ENCODE results near the gene DDR1.

DDR1 gene

DNA sequence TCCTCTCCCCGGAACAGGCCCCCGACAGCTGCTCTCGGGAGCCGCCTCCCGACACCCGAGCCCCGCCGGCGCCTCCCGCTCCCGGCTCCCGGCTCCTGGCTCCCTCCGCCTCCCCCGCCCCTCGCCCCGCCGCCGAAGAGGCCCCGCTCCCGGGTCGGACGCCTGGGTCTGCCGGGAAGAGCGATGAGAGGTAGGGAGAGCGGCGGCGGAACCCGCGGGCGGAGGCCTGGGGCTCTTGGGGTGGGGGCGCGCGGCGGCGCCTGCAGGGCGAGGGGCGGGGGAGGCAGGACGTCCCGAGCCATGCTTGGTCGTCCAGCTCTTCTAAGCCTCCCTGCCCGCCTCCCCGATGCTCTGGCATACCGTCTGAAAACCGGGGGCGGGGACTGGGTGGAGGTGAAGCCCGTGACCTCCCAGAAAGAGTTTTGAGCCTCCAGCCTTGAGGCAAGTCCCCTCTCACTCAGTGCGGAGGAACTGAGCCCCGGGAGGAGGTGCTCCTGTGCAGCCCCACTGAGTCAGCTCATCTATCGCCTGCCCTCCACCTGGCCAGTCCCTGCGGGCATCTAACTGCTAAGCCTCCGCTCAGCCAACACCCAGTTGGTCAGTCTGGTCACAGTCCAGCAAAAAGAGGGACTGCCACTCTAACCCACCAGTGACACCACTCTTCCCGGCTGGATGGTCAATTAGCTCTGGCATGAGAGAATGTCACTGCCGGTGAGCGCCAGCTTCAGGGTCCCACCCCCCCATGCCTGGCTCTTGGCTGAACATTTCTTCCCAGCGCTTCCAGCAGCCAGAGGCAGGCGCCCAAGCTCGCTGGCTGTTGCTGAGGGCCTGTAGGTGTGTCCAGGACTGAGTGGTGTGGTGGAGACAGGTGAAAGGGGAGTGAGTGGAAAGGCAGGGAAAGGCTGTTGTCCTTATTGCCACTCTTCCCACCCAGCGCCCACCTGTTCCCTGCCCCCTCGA, 482 bp downstream of the DDR1 start:
- CTCF ChIA-PET, result interaction anchor here (1.0 to 13.1 kb wide), 17 partner anchors 8 to 206 kb away, joined by 3 to 472 read pairs (median 5); partner anchors contain the start of gene VARS2
- POLR2A ChIA-PET, result interaction anchor here (0.6 to 1.0 kb wide), 4 partner anchors 38 to 145 kb away, joined by 3 to 5 read pairs (median 4); partner anchors contain the start of gene FLOT1
- peak overlapping the region; percentile 82 for H3K4me3 ChIP-seq (ENCODE audit: low read depth, low read length)
- TF ChIP-seq, protein P1, sequence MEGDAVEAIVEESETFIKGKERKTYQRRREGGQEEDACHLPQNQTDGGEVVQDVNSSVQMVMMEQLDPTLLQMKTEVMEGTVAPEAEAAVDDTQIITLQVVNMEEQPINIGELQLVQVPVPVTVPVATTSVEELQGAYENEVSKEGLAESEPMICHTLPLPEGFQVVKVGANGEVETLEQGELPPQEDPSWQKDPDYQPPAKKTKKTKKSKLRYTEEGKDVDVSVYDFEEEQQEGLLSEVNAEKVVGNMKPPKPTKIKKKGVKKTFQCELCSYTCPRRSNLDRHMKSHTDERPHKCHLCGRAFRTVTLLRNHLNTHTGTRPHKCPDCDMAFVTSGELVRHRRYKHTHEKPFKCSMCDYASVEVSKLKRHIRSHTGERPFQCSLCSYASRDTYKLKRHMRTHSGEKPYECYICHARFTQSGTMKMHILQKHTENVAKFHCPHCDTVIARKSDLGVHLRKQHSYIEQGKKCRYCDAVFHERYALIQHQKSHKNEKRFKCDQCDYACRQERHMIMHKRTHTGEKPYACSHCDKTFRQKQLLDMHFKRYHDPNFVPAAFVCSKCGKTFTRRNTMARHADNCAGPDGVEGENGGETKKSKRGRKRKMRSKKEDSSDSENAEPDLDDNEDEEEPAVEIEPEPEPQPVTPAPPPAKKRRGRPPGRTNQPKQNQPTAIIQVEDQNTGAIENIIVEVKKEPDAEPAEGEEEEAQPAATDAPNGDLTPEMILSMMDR (IDR thresholded peaks at IDR 0.05; ENCODE audit: insufficient read depth, low read length, missing control alignments), result no peak
- no peak for DNase-seq (ENCODE audit: low read depth, low spot score)

DNA sequence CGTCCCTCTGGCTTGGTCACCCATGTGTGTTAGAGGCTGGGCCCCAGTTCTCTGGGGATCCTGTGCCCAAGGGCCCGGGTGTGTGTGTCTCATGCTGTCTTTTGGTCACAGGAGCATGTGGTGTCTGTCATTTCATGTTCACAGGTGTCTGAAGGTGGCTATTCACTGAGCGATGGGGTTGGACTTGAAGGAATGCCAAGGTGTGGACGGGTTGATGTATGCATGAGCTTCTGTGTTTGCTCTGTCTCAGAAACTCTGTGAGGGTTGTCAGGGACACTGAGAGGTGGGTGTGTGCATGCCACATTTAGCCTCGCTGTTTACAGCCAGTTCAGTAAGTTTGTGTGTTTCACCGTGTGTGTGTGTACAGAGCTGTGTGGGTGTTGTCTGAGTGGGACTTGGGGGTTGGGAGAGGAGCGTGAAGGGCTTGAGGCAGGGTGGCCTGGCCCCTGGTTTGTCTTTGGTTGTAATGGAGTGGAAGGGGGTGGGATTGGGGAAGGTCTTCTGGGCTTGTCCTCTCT, 1.2 kb downstream of the DDR1 start:
- peak overlapping the region; percentile 82 for H3K4me3 ChIP-seq (ENCODE audit: low read depth, low read length)
- DNase-seq (ENCODE audit: low read depth, low spot score), result no peak
- POLR2A ChIA-PET, result interaction anchor here (0.7 to 0.8 kb wide), 3 partner anchors 28 to 133 kb away, joined by 3 to 4 read pairs (median 3); partner anchors contain the start of gene VARS2
- CTCF ChIA-PET, result interaction anchor here (1.3 to 13.1 kb wide), 11 partner anchors 8 to 194 kb away, joined by 3 to 472 read pairs (median 7); no protein-coding TSS in a partner anchor
- TF ChIP-seq, protein P1 (IDR thresholded peaks at IDR 0.05; ENCODE audit: insufficient read depth, low read length, missing control alignments), result no peak

DNA sequence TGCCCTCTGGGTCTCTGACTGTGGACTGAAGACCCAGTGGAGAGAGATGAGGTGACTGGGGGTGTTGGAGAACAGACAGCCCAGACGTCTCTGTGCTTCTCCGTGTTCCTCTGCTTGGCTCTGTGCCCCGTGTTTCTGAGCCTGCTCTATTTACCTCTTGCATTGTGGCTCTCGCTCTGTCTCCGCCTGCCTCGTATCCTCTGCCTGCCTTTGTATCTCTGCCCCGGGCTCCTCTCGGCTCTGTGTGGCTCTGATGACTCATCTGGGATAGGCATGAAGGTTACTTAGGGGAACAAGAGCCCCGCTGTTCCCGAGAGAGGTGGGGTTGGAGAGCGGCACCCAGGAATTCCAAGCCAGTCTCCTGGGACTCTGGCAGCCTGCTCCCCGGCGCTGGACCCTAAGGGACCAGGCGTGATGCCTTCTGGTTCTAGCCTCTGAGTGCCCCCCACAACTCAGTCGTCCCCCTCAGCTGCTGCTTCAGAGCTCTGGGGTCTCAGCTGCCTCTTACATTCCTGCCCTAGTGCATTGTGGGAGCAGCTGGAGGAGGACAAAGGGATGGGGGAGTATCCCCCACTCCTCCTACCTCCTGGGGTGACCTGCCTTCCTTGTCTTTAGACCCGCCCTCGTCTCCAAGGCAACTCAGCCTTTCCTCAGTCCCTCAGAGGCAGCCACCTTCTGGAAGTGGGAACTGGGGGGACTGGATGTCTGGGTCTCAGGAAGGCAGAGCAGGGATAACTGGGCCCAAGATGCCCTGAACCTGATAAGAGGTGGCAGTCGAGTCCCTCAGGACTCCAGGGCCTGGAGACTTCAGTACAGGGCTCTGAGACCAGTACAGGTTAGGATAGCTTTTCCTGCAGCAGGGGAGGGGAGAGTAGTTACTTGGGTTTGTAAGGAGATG, 1.9 kb downstream of the DDR1 start:
- DNase-seq (ENCODE audit: low read depth, low spot score), result no peak
- ChIA-PET CTCF (interaction anchor here (1.1 to 13.1 kb wide), 8 partner anchors 8 to 194 kb away, joined by 4 to 472 read pairs (median 10); no protein-coding TSS in a partner anchor), POLR2A (interaction anchor here (0.7 kb wide), 2 partner anchors 28 to 73 kb away, joined by 3 read pairs; partner anchors contain the start of gene VARS2)
- peak overlapping the region; percentile 82 for H3K4me3 ChIP-seq (ENCODE audit: low read depth, low read length)
- TF ChIP-seq, protein P1 (IDR thresholded peaks at IDR 0.05; ENCODE audit: insufficient read depth, low read length, missing control alignments), result no peak

DNA sequence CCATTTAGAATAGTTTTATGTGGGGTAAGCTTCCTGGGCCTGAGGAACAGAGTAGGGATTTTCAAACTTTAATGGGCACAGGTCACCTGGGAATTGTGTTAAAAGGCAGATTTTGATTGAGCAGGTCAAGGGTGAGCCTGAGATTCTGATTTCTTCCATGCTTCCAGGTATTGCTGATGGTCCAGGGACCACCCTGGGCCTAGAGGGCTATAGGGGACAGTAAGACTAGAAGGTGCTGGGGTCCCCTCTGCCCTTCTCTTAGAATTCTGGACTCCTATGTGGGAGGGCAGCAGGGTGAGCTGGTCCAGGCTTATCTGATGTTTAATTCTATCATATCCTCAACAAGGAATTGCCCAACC, 2.6 kb downstream of the DDR1 start:
- TF ChIP-seq, protein P1 (IDR thresholded peaks at IDR 0.05; ENCODE audit: insufficient read depth, low read length, missing control alignments), result no peak
- POLR2A ChIA-PET, result no interaction called here
- H3K4me3 ChIP-seq (ENCODE audit: low read depth, low read length), result peak overlapping the region; percentile 82; the same call in 1 of the 2 replicates
- DNase-seq (ENCODE audit: low read depth, low spot score), result no peak
- CTCF ChIA-PET, result interaction anchor here (1.1 to 13.1 kb wide), 6 partner anchors 8 to 200 kb away, joined by 4 to 472 read pairs (median 10); no protein-coding TSS in a partner anchor

DNA sequence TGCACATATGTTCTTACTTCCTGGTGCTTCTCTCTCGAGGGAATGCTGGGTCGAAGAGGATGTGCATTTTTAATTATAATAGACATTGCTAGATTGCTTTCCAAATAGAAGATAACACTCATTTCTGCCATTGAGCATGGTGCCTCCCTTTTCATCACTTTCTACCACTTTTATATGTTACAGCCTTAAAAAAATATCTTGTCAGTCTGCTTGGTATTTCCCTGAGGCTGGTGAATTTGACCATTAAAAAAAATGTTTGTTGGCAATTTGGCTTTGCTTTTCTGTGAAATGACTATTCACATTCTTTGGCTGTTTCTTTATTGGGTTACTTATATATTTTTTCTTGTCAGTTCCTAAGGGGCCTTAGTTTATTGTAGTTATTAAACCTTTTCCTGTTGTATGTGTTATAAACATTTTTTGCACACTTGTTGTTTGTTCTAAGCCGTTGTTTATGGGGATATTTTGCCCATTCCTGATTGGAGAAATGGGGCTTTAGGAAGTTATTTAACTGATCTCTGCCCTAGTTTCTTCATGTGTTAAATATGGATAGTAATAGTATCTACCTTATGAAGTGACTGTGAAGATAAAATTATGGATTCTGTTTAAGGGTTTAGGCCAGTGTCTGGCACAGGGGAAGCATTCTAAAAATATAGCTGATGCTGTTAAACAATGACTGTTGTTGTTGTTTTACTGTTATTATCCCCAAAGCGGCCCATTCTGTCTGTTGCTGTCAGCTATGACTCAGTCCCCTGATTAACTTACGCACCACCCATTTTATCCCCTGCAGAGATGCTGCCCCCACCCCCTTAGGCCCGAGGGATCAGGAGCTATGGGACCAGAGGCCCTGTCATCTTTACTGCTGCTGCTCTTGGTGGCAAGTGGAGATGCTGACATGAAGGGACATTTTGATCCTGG, 3.8 kb downstream of the DDR1 start:
- TF ChIP-seq, protein P1 (IDR thresholded peaks at IDR 0.05; ENCODE audit: insufficient read depth, low read length, missing control alignments), result no peak
- H3K4me3 ChIP-seq (ENCODE audit: low read depth, low read length), result no peak overlapping the region
- ChIA-PET POLR2A (no interaction called here), CTCF (interaction anchor here (1.0 to 13.1 kb wide), 10 partner anchors 10 to 199 kb away, joined by 3 to 472 read pairs (median 10); no protein-coding TSS in a partner anchor)
- DNase-seq (ENCODE audit: low read depth, low spot score), result no peak

Measured in AG04449 (cell line).